Measurements from ENCODE around the gene SEMA6B. TPM values are rescaled to one million over a fixed set of nuclear protein-coding genes. Genes with fewer than 3 reads are reported as not detected.

SEMA6B gene
- total and polyA plus RNA-seq, 2 donors (not counting 3 experiments of a cell fraction or from before 2014, with no cell fraction given) = 97.8 to 176 TPM

- intact Hi-C loops (cut with micrococcal nuclease) = no loop called here
These were observed 37.6 kb downstream of the SEMA6B start for GRCh38 chr19:4521888-4522242.

More at GRCh38 chr19:4521888-4522242, 37.6 kb downstream of the SEMA6B start:
- H3K4me2 ChIP-seq (ENCODE audit: insufficient read depth, low read length) = no peak overlapping the region
- H3K27ac ChIP-seq (ENCODE audit: insufficient read depth, low read depth, low read length) = no peak overlapping the region
- TF ChIP-seq POLR2A (IDR thresholded peaks at IDR 0.05; ENCODE audit: low read depth, low read length) = no peak
- no peak for TF ChIP-seq GATA2 (IDR thresholded peaks at IDR 0.05; ENCODE audit: insufficient read depth, insufficient read length, low read depth, low read length)
- no peak for TF ChIP-seq EZH2 (IDR thresholded peaks at IDR 0.05; ENCODE audit: borderline replicate concordance, low read depth, low read length, severe bottlenecking)
- no peak for TF ChIP-seq POLR2AphosphoS5 (IDR thresholded peaks at IDR 0.05; ENCODE audit: insufficient read depth, low read depth, low read length)
- no peak for TF ChIP-seq CTCF (IDR thresholded peaks at IDR 0.05; ENCODE audit: extremely low read depth in 1 of 2, insufficient read depth in 1 of 2, low read depth in 1 of 2, low read length in 2 of 2)
- no peak for TF ChIP-seq MAX (IDR thresholded peaks at IDR 0.05; ENCODE audit: insufficient read depth, insufficient read length)
- no peak for TF ChIP-seq MYC (IDR thresholded peaks at IDR 0.05; ENCODE audit: low read depth, low read length)
- no peak for TF ChIP-seq FOS (IDR thresholded peaks at IDR 0.05; ENCODE audit: borderline replicate concordance, insufficient read depth, low read length)
- no peak for TF ChIP-seq JUN (IDR thresholded peaks at IDR 0.05; ENCODE audit: borderline replicate concordance, insufficient read depth, insufficient read length, low read depth)
- POLR2A ChIA-PET = no interaction called here
- no peaks in the 10 kb centered on the region for H3K9me1 ChIP-seq (replicated peaks; ENCODE audit: control insufficient read depth, extremely low read depth, insufficient read depth, low read length)
- H3K79me2 ChIP-seq (ENCODE audit: control insufficient read depth, insufficient read depth, low read length) = no peaks in the 10 kb centered on the region
- DNase-seq (ENCODE audit: low read depth, low spot score) = no peak
- CTCF ChIA-PET = interaction anchor here (2.0 to 2.1 kb wide), 2 partner anchors 114 to 255 kb away, joined by 4 to 15 read pairs; no protein-coding TSS in a partner anchor
- BruUV-seq (replicated peaks) = no TSS peak
- no peak overlapping the region for H3K9ac ChIP-seq (replicated peaks; ENCODE audit: extremely low read depth, insufficient read depth, low read length)
- no peak overlapping the region for H2AFZ ChIP-seq (ENCODE audit: low read depth, low read length)
- no peaks in the 10 kb centered on the region for H3K27me3 ChIP-seq (ENCODE audit: control insufficient read depth in 2 of 2, insufficient read depth in 2 of 2, low read length in 2 of 2)
- H3K4me3 ChIP-seq (replicated peaks in 1 of 3; ENCODE audit: insufficient read depth in 1 of 3, low read depth in 1 of 3, low read length in 3 of 3) = no peak overlapping the region
- FAIRE-seq = no peak
- dilution Hi-C loops (cut with MboI; ENCODE audit: extremely low pct_ligation_motif_present, low sequenced_read_pairs) = no loop called here
- H4K20me1 ChIP-seq (replicated peaks; ENCODE audit: control insufficient read depth, extremely low read depth, insufficient read depth, low read length) = no peaks in the 10 kb centered on the region
- H3K36me3 ChIP-seq (ENCODE audit: control insufficient read depth in 2 of 2, extremely low read depth in 1 of 2, insufficient read depth in 2 of 2, low read length in 2 of 2) = no peaks in the 10 kb centered on the region
- no peaks in the 10 kb centered on the region for H3K9me3 ChIP-seq (replicated peaks; ENCODE audit: control insufficient read depth, insufficient read depth, low read length)
- no peaks in the 10 kb centered on the region for H3K4me1 ChIP-seq (ENCODE audit: control insufficient read depth, extremely low read depth, insufficient read depth, low read length)

Measured in endothelial cell of umbilical vein (primary cell).